ENCODE results near the gene MSANTD1.

Gene MSANTD1

GRCh38 chr4:3248178-3248480, 830 bp upstream of the MSANTD1 start:
- DNase-seq (ENCODE audit: low spot score), result no peak

DNA sequence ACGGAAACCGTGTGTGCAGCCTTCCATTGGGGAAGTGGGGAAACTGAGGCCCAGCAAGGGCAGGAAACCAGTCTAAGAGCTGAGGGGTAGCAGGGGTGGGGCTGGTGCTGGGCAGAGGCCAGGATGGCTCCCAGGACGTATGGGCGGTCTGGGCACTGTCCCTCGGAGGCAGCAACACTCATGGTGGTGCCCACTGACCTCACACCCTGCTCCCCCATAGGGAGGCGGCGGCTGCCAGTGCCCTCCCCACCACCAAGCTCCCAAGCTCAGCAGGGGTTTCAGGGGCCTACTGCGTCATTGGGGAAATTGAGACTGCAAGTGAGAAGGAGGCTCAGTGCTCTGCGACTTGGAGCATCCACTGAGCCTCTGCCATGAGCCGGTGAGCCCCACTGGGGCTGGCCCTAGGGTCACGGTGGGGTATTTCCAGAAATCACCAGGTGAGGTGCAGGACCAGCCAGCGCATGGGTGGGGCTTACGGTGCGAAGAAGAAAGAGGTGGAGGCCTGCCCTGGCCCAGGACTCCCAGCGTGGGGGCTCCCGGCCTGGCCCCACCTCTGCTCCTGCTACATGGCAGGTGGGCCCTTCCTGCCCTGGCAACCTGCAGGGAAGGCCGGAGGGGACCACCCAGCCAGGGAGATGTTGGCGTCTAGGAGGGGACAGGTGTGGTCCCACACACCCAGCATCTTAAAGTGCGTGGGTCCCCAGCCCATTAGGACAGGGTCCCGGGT, 915 bp downstream of the MSANTD1 start:
- no peak for DNase-seq (ENCODE audit: low spot score)

DNA sequence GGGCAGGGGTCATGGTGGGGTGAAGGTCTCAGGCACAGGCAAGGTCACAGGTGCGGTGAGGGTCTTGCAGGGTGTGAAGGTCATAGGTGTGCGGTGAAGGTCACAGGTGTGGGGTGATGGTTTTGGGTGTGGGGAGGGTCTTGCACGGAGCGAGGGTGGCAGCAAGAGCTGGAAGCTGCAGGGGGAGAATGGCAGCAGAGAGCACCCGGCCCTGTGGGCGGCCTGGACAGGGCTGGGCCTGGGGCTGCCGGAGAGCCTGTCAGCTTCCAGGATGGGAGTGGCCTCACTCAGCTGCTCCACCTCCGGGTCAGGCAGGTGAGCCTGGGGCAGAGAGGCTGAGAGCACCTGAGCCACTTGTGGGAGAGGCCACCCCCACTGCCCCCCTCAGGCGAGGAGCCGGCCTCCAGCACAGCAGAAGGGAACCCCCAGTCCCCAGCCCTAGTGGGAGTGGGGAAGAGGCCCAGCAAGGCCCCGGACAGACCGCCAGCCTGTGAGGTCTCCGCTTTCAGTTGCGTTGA, 1.5 kb downstream of the MSANTD1 start:
- no peak for DNase-seq (ENCODE audit: low spot score)

- DNase-seq (ENCODE audit: low spot score), result no peak
These were observed 2.2 kb downstream of the MSANTD1 start for GRCh38 chr4:3250956-3251690.

GRCh38 chr4:3251691-3252479, 2.9 kb downstream of the MSANTD1 start:
- DNase-seq (ENCODE audit: low spot score), result no peak

DNA sequence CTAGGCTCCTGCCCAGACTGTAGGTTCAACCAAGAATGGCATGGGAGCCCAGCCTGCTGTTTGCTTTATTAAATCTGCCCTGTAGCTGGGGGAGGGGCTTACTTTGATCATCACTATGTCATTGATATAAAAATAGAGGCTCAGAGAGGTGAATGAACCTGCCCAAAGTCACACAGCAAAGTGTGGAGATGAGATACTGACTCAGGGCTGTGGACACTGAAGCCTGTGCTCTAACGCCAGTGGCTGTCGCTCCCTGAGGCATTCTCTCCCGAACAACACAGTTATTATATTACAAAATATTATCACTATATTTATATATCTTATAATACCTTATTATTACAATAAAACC, 3.5 kb downstream of the MSANTD1 start:
- DNase-seq (ENCODE audit: low spot score), result no peak

GRCh38 chr4:3252831-3253641, 4.1 kb downstream of the MSANTD1 start:
- no peak for DNase-seq (ENCODE audit: low spot score)

GRCh38 chr4:3253808-3254207, 4.8 kb downstream of the MSANTD1 start:
- no peak for DNase-seq (ENCODE audit: low spot score)

DNA sequence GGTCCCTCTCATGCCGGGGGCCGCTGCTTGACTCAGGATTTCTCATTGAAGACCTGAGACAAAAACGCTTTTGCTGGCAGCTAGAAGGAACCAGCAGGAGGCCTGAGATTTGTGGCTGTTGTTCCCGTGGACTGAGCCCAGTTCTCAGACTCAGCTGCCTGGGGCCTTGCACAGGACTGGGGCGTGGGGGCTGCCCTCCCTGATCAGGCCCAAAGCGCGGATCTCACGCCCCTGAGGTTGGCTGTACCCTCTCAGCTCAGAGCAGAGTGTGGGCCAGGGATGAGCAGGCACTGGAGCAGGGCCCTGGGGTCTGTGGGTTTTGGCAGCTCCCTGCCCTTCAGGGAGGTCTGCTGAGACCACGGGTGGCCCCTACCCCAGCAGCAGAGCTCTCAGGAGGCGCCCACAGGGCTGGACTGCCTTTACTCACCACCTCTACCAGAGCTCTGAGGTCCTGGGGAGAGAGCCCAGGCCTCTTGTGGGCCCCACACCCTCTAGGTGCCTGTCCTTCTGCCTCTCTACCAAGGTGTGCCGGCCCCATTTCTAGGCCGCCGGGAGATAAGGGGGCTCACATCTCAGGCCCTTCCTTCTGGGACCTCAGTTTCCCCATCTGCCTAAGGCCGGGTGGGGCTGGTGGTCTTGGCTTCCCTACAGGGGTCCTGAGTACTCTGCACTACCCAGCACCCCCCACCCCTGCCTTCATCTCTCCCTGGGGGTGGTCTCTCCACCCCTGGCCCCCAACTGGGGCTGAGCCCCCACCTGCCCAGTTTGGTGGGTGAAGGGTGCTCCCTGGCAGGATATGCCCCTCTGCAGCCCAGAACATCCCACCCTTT, 5.6 kb downstream of the MSANTD1 start:
- no peak for DNase-seq (ENCODE audit: low spot score)

DNA sequence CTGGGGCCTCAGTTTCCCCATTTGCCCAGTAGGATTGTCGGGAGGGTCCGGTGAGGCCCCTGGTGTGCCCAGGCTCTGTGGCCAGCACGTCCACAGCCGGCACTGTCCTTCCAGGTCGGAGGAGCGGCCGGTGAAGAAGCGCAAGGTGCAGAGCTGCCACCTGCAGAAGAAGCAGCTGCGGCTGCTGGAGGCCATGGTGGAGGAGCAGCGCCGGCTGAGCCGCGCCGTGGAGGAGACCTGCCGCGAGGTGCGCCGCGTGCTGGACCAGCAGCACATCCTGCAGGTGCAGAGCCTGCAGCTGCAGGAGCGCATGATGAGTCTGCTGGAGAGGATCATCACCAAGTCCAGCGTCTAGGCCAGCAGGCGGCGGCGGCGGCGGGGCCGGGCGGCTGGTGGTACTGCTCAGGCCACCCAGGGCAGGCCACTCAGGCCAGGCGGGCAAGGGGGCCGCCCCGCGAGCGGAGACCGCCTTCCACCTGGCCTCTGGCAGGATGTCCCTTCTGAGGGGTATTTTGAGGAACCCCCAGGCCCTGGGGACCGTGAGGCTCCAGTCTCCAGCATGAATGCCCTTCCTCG, 6.7 kb downstream of the MSANTD1 start:
- DNase-seq (ENCODE audit: low spot score), result no peak

- DNase-seq (ENCODE audit: low spot score), result no peak
These were observed 7.5 kb downstream of the MSANTD1 start for GRCh38 chr4:3256230-3257102.

DNA sequence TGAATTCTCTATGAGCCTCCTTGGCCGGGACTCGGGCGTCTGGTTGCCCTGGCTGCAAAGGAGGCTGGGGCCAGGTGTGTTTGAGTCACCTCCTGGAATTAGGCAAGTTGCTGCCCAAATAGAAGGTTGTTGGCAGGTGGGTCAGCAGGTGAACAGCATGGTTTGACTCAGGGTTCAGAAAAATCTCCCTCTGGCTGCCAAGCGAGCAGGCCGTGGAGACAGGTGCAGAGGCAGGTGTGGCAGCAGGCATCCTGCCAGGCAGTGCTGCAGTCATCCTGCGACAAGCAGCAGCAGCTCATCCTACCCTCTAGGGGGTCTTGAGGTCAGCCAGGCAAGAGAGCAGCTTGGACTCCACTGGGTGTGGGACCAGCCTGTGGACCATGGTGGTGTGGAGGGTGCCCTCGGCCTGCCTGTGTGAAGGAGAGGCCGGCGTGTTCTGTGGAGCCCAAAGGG, 8.2 kb downstream of the MSANTD1 start:
- no peak for DNase-seq (ENCODE audit: low spot score)

DNA sequence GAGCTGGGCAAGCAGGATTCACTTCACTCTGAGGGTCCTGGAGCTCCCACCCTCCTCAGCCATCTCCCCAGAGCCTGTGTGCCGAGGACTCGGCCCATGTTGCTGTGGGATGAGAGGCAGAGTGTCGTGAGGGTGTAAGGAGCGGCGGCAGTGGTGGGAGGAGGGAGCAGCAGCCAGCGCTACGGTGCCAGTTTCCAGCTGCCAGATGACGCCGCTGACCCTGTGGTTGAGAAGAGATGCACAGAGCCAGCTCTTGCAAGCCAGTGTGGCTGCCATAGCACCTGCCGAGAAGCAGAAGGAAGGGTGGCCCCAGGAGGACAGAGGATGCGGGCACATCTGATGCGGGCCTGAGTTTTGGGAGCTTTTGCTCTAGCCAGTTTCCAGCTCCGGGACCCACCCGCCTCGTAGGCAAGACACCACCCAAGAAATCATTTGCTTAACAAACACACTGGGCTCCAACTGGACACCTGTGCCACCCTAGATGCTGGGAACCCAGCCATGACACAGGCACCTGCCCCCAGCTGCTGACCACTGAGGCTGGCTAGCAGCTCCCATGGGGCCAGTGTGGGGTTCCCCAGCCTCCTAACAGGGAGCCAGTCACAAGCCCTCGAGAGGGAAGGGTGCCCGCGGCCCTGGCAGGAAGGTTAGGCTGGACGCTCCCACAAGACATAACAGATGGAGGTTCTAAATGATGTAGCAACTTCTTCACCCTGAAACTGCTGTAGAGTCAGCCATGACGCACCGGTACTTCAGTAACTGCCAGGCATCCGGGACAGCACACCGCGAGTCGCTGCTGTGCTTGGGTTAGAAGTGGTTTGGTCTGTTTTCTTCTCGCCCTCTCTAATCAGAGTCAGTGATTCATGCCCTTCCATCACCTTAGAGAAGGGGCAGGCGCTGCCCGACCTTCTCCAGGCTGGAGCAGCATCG, 8.9 kb downstream of the MSANTD1 start:
- no peak for DNase-seq (ENCODE audit: low spot score)

- DNase-seq (ENCODE audit: low spot score), result no peak
These were observed 12.7 kb downstream of the MSANTD1 start for GRCh38 chr4:3261411-3262207.

GRCh38 chr4:3262208-3263052, 13.5 kb downstream of the MSANTD1 start:
- no peak for DNase-seq (ENCODE audit: low spot score)

DNA sequence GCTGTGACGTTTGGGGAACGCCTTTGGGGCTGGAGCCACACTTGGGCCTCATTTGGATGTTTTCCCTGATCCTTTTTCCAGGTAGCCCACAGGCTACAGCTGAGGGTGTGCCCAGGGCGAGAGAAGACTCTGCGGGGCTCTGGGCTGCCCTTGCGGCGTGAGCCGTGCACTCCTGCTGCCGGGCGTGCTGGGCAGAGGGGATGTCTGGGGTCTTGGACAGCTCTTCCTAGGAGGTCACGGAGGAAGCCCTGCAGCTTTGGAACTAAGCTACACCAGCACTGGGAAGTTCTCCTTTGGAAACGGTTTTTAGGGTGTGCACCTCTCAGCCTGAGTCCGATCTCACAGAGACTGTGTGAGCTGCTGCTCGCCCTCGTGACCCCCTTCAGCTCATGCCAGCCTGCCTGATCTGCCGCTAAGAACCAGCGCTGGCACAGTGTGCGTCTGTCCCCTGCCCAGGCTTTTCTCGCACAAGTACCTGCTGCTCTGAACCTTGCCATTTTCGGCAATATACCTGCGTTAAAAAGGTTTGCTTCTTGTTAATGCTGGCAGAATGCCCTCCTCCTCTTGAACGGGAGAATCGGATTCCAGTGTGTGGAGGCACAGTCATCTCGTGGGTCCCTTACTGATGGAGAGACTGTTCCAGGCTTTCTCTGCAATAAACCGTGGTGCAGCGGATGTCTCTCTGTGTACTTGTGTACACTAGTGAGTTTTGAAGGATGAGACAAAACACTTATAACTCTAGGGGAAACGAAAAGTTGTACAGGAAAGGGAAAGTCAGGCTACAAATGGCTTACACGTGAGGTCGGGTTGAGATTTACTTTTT, 14.3 kb downstream of the MSANTD1 start:
- DNase-seq (ENCODE audit: low spot score), result no peak
